ENCODE data around the gene RTP4.

DNA sequence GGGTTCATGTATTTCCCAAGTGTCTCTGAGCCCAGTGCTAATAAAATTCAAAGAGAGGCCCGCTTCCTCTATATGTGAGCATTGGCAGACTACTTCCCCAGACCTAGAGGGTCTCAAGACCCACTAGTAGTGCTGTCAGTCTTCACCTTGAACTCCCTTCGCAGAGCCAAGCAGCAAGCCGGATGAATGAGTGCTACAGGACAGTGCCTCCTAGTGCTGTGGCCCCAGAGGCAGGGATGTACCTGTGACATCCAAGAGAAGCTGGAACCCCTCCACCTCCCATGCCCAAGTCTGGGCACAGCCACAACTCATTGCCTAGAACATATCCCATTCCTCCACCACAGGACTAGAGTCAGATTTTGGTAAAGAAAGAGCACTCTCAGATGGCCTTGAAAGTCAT, 39.5 kb upstream of the RTP4 start:
- TF ChIP-seq, protein P1, sequence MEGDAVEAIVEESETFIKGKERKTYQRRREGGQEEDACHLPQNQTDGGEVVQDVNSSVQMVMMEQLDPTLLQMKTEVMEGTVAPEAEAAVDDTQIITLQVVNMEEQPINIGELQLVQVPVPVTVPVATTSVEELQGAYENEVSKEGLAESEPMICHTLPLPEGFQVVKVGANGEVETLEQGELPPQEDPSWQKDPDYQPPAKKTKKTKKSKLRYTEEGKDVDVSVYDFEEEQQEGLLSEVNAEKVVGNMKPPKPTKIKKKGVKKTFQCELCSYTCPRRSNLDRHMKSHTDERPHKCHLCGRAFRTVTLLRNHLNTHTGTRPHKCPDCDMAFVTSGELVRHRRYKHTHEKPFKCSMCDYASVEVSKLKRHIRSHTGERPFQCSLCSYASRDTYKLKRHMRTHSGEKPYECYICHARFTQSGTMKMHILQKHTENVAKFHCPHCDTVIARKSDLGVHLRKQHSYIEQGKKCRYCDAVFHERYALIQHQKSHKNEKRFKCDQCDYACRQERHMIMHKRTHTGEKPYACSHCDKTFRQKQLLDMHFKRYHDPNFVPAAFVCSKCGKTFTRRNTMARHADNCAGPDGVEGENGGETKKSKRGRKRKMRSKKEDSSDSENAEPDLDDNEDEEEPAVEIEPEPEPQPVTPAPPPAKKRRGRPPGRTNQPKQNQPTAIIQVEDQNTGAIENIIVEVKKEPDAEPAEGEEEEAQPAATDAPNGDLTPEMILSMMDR (IDR thresholded peaks at IDR 0.05), result no peak
- no peak for TF ChIP-seq EZH2 (IDR thresholded peaks at IDR 0.05)
- no peak for TF ChIP-seq EZH2phosphoT487 (IDR thresholded peaks at IDR 0.05)

Measured in neural progenitor cell (in vitro differentiated cells).